ENCODE measurements around the gene CDV3. TPM values are rescaled to one million over a fixed set of nuclear protein-coding genes. Genes with fewer than 3 reads are reported as not detected.

Gene CDV3
- total RNA-seq, 2 experiments from 2014 or later, result 211 to 212 TPM

DNA sequence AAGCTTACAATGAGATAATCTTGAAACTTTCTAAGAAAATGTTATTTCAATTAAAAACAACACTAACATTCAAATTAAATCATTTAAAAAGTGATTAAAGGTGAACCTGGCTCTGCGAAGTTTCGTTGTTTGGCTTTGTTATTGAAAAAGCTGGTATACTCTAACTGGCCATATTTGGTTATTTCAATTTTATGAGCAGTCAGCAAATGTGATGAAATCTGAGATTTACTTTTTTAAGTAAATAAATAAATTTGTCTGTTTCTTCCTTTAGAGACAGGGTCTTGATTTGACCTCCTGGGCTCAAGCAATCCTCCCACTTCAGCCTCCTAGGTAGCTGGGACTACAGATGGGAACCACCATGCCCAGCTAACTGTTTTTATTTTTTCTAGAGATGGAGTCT lies 38.0 kb downstream of the CDV3 start:
- no peaks in the 10 kb centered on the region for H3K27me3 Mint-ChIP-seq
- ChIA-PET POLR2A (interaction anchor here (0.7 kb wide), 1 partner anchor 145 kb away, joined by 3 read pairs; no protein-coding TSS in a partner anchor), CTCF (interaction anchor here (0.6 to 0.8 kb wide), 2 partner anchors 11 to 39 kb away, joined by 3 read pairs; no protein-coding TSS in a partner anchor)
- H3K4me1 Mint-ChIP-seq (ENCODE audit: low read depth), result no peaks in the 10 kb centered on the region
- TF ChIP-seq, protein P1, sequence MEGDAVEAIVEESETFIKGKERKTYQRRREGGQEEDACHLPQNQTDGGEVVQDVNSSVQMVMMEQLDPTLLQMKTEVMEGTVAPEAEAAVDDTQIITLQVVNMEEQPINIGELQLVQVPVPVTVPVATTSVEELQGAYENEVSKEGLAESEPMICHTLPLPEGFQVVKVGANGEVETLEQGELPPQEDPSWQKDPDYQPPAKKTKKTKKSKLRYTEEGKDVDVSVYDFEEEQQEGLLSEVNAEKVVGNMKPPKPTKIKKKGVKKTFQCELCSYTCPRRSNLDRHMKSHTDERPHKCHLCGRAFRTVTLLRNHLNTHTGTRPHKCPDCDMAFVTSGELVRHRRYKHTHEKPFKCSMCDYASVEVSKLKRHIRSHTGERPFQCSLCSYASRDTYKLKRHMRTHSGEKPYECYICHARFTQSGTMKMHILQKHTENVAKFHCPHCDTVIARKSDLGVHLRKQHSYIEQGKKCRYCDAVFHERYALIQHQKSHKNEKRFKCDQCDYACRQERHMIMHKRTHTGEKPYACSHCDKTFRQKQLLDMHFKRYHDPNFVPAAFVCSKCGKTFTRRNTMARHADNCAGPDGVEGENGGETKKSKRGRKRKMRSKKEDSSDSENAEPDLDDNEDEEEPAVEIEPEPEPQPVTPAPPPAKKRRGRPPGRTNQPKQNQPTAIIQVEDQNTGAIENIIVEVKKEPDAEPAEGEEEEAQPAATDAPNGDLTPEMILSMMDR (IDR thresholded peaks at IDR 0.05), result no peak
- intact Hi-C loops (cut with micrococcal nuclease), result no loop called here
- peaks cover 2% of the 10 kb centered on the region for H3K9me3 Mint-ChIP-seq
- DNase-seq (no peak), ATAC-seq (no peak)
- H3K27ac Mint-ChIP-seq, result no peak overlapping the region
- H3K36me3 Mint-ChIP-seq (ENCODE audit: low read depth), result peaks cover 64% of the 10 kb centered on the region
- H3K4me3 Mint-ChIP-seq, result no peak overlapping the region

DNA sequence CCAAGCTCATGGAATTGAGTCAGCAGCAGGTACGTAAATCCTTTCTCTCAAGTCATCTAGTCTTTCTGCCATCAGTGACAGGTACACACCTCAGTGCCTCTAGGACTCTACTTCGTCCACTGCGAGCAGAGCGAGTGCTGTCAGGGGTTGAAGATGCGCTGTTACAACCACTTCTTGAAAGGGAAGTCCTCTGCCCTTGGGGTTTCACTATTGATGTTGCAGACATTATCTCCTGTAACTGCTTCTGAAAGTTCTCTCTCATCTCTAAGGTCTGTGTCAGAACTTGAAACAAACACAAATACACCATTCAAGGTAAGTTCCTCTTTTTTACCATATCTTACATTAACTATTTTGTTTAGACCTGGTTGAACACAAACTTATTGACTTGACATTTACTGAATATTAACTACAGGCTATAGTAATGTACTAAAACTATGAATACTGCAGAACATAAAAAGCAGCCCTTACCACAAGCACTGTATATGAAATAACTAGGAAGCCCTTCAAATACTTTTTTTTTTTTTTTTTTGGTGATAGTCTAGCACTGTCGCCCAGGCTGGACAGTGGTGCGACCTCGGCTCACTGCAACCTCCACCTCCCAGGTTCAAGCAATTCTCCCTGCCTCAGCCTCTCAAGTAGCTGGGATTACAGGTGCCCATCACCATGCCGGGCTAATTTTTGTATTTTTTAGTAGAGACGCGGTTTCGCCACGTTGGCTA lies 46.7 kb downstream of the CDV3 start:
- ATAC-seq (no peak), DNase-seq (no peak)
- Mint-ChIP-seq H3K36me3 (ENCODE audit: low read depth) (peaks cover 70% of the 10 kb centered on the region), H3K9me3 (no peaks in the 10 kb centered on the region), H3K4me3 (no peak overlapping the region), H3K27ac (no peak overlapping the region), H3K27me3 (no peaks in the 10 kb centered on the region), H3K4me1 (ENCODE audit: low read depth) (no peaks in the 10 kb centered on the region)
- CTCF ChIA-PET, result interaction anchor here (1.2 kb wide), 1 partner anchor 197 kb away, joined by 3 read pairs; no protein-coding TSS in a partner anchor
- intact Hi-C loops (cut with micrococcal nuclease), result no loop called here
- TF ChIP-seq, protein P1 (IDR thresholded peaks at IDR 0.05), result no peak
- POLR2A ChIA-PET, result interaction anchor here (0.6 to 1.2 kb wide), 2 partner anchors 25 to 161 kb away, joined by 3 read pairs; no protein-coding TSS in a partner anchor

- Mint-ChIP-seq H3K27me3 (no peaks in the 10 kb centered on the region), H3K27ac (no peak overlapping the region), H3K4me1 (ENCODE audit: low read depth) (no peaks in the 10 kb centered on the region), H3K36me3 (ENCODE audit: low read depth) (peaks cover 57% of the 10 kb centered on the region), H3K4me3 (no peak overlapping the region), H3K9me3 (no peaks in the 10 kb centered on the region)
- intact Hi-C loops (cut with micrococcal nuclease), result no loop called here
- ChIA-PET POLR2A (no interaction called here), CTCF (interaction anchor here (0.7 to 0.8 kb wide), 2 partner anchors 23 to 141 kb away, joined by 3 read pairs; no protein-coding TSS in a partner anchor)
- no peak for DNase-seq
- TF ChIP-seq, protein P1 (IDR thresholded peaks at IDR 0.05), result no peak
- ATAC-seq, result no peak
Observed at GRCh38 chr3:133627789-133628188, 54.3 kb downstream of the CDV3 start.

- Mint-ChIP-seq H3K27ac (no peak overlapping the region), H3K4me3 (no peak overlapping the region), H3K36me3 (ENCODE audit: low read depth) (peaks cover 57% of the 10 kb centered on the region), H3K27me3 (no peaks in the 10 kb centered on the region), H3K9me3 (no peaks in the 10 kb centered on the region), H3K4me1 (ENCODE audit: low read depth) (no peaks in the 10 kb centered on the region)
- ChIA-PET POLR2A (interaction anchor here (1.1 to 1.3 kb wide), 3 partner anchors 14 to 34 kb away, joined by 3 to 4 read pairs (median 4); no protein-coding TSS in a partner anchor), CTCF (interaction anchor here (1.0 to 1.3 kb wide), 2 partner anchors 35 to 189 kb away, joined by 3 to 5 read pairs; no protein-coding TSS in a partner anchor)
- DNase-seq (no peak), ATAC-seq (no peak)
- TF ChIP-seq, protein P1 (IDR thresholded peaks at IDR 0.05), result no peak
- intact Hi-C loops (cut with micrococcal nuclease), result no loop called here
Observed at GRCh38 chr3:133629146-133629545, 55.7 kb downstream of the CDV3 start.

- no peak overlapping the region for H3K27ac Mint-ChIP-seq
- no peaks in the 10 kb centered on the region for H3K27me3 Mint-ChIP-seq
- no peak overlapping the region for H3K4me3 Mint-ChIP-seq
- no peak for ATAC-seq
- H3K36me3 Mint-ChIP-seq (ENCODE audit: low read depth), result peaks cover 64% of the 10 kb centered on the region
- TF ChIP-seq, protein P1 (IDR thresholded peaks at IDR 0.05), result no peak
- peaks cover 3% of the 10 kb centered on the region for H3K4me1 Mint-ChIP-seq (ENCODE audit: low read depth)
- POLR2A ChIA-PET, result no interaction called here
- H3K9me3 Mint-ChIP-seq, result no peaks in the 10 kb centered on the region
- CTCF ChIA-PET, result no interaction called here
- no peak for DNase-seq
- intact Hi-C loops (cut with micrococcal nuclease), result no loop called here
Observed at GRCh38 chr3:133633439-133633838, 60.0 kb downstream of the CDV3 start.
